HEK293 (cell line): Measurements from ENCODE around the gene CREG2.

ENCODE experiments used
- CTCF ChIA-PET: fragments of 350-600 bp; formaldehyde crosslinking; extraction: SDS; loops from one replicate; lab custom pipeline; 2021; ENCODE audit warnings: antibody characterized with exemption; lab: Yijun Ruan, JAX
- POLR2A ChIA-PET: fragments of 300-600 bp; formaldehyde crosslinking; extraction: SDS; loops from one replicate; lab custom pipeline; 2020; ENCODE audit warnings: antibody characterized with exemption, inconsistent platforms; lab: Yijun Ruan, JAX
- H3K27ac ChIP-seq: fragments of 200-500 bp; sonication (Bioruptor generic); 2 replicates; pipeline ENCODE4 v1.5.1; 2014; ENCODE audit warnings: low read depth, low read length, control low read depth, inconsistent platforms; ENCODE audit errors: extremely low read depth
- H3K36me3 ChIP-seq, 2 experiments: fragments of 200-500 bp in 1 of 2; sonication (Bioruptor generic) in 1 of 2; 1 replicate in 1 of 2; 2 replicates in 1 of 2; pipeline ENCODE4 v1.5.1; 2014 to 2017; ENCODE audit warnings: inconsistent platforms in 2 of 2, low read length in 2 of 2; ENCODE audit not compliant: control insufficient read depth in 2 of 2, insufficient read depth in 1 of 2
- H3K4me1 ChIP-seq: fragments of 200-500 bp; sonication (Bioruptor generic); 2 replicates; pipeline ENCODE4 v1.5.1; 2014; ENCODE audit warnings: mild to moderate bottlenecking, low read length, inconsistent platforms; ENCODE audit not compliant: control insufficient read depth, insufficient read depth
- H3K4me3 ChIP-seq: 2 replicates; pipeline ENCODE4 v1.5.1; 2011; ENCODE audit warnings: low read depth, mild to moderate bottlenecking, control low read depth, low read length, moderate library complexity
- H3K9me3 ChIP-seq: fragments of 200-500 bp; sonication (Bioruptor generic); 2 replicates; pipeline ENCODE4 v1.5.1; 2014; ENCODE audit warnings: low read depth, low read length, inconsistent platforms; ENCODE audit not compliant: control insufficient read depth, insufficient read depth
- PBX3 ChIP-seq: sonication (generic); formaldehyde crosslinking; IDR thresholded peaks from 2 replicates; pipeline ENCODE4 v1.8.1; 2022; ENCODE audit warnings: mild to moderate bottlenecking, moderate library complexity, missing genetic modification reagents
- SALL2 ChIP-seq: fragments of 450-650 bp; formaldehyde crosslinking; IDR thresholded peaks from 2 replicates; pipeline ENCODE4 v1.5.0; 2017; ENCODE audit warnings: missing biosample characterization, mild to moderate bottlenecking, missing genetic modification characterization, borderline replicate concordance
- ZFP3 ChIP-seq: fragments of 450-650 bp; formaldehyde crosslinking; IDR thresholded peaks from 2 replicates; pipeline ENCODE4 v1.5.1; 2016; ENCODE audit warnings: low read depth, missing biosample characterization, missing genetic modification characterization
- ZNF248 ChIP-seq: fragments of 450-650 bp; formaldehyde crosslinking; IDR thresholded peaks from 2 replicates; pipeline ENCODE4 v1.5.1; 2017; ENCODE audit warnings: missing biosample characterization, missing genetic modification characterization
- ZNF341 ChIP-seq: fragments of 450-650 bp; formaldehyde crosslinking; IDR thresholded peaks from 2 replicates; pipeline ENCODE4; 2016; ENCODE audit warnings: low read depth, missing biosample characterization, missing genetic modification characterization
- ZNF391 ChIP-seq: fragments of 450-650 bp; formaldehyde crosslinking; IDR thresholded peaks from 2 replicates; pipeline ENCODE4 v1.5.1; 2016; ENCODE audit warnings: low read depth, missing biosample characterization, missing genetic modification characterization, borderline replicate concordance
- ZNF473 ChIP-seq: fragments of 450-650 bp; formaldehyde crosslinking; IDR thresholded peaks from 2 replicates; pipeline ENCODE4 v1.5.1; 2017; ENCODE audit warnings: missing biosample characterization, missing genetic modification characterization
- ZNF48 ChIP-seq: fragments of 450-650 bp; formaldehyde crosslinking; IDR thresholded peaks from 2 replicates; pipeline ENCODE4 v1.5.1; 2016; ENCODE audit warnings: missing biosample characterization, missing genetic modification characterization
- ZNF518A ChIP-seq: fragments of 450-650 bp; formaldehyde crosslinking; conservative IDR thresholded peaks from 2 replicates; pipeline ENCODE4 v1.5.1; 2016; ENCODE audit warnings: low read depth, missing biosample characterization, missing genetic modification characterization
- ZNF558 ChIP-seq: fragments of 450-650 bp; formaldehyde crosslinking; IDR thresholded peaks from 2 replicates; pipeline ENCODE4 v1.5.1; 2016; ENCODE audit warnings: missing biosample characterization, missing genetic modification characterization
- ZNF561 ChIP-seq: fragments of 450-650 bp; IDR thresholded peaks from 2 replicates; pipeline ENCODE4 v1.5.1; 2018; ENCODE audit warnings: missing biosample characterization, missing genetic modification characterization, borderline replicate concordance
- ZNF629 ChIP-seq: fragments of 450-650 bp; formaldehyde crosslinking; IDR thresholded peaks from 2 replicates; pipeline ENCODE4 v1.5.1; 2017; ENCODE audit warnings: missing biosample characterization, missing genetic modification characterization
- ZSCAN30 ChIP-seq: fragments of 450-650 bp; IDR thresholded peaks from 2 replicates; pipeline ENCODE4 v1.5.1; 2018; ENCODE audit warnings: missing biosample characterization, mild to moderate bottlenecking, missing genetic modification characterization, moderate library complexity
- ZSCAN5A ChIP-seq: fragments of 450-650 bp; formaldehyde crosslinking; IDR thresholded peaks from 2 replicates; pipeline ENCODE4 v1.5.1; 2016; ENCODE audit warnings: missing biosample characterization, missing genetic modification characterization

The CREG2 gene

GRCh38 chr2:101432411-101433181 is 45.3 kb upstream of the CREG2 start:
- POLR2A ChIA-PET = no interaction called here
- Histone ChIP-seq H3K4me3 (no peak overlapping the region), H3K27ac (no peak overlapping the region), H3K4me1 (0 out of 2 replicates have a peak, but pooled peaks cover 2% of the 10 kb centered on the region), H3K36me3 (no peaks in the 10 kb centered on the region), H3K9me3 (no peaks in the 10 kb centered on the region)
- TF ChIP-seq ZNF341 (tag by site-specific recombination) (0 out of 2 replicates have a peak, but pooled peaks have one; percentile 26), ZSCAN30 (tag by site-specific recombination) (no peak)
- CTCF ChIA-PET = no interaction called here

- Histone ChIP-seq H3K27ac (no peak overlapping the region), H3K36me3 (no peaks in the 10 kb centered on the region), H3K9me3 (no peaks in the 10 kb centered on the region), H3K4me3 (no peak overlapping the region), H3K4me1 (0 out of 2 replicates have a peak, but pooled peaks cover 2% of the 10 kb centered on the region)
- POLR2A ChIA-PET = no interaction called here
- TF ChIP-seq ZSCAN30 (tag by site-specific recombination) = no peak
- no peak for TF ChIP-seq ZNF561 (tag by site-specific recombination)
- TF ChIP-seq PBX3 (CRISPR knock-in tag) = no peak
- TF ChIP-seq ZNF391 (tag by site-specific recombination) = no peak
- TF ChIP-seq SALL2 = no peak
- TF ChIP-seq, all 188 proteins: peak for 0
- CTCF ChIA-PET = interaction anchor here (0.7 to 1.1 kb wide), 3 partner anchors 12 to 175 kb away, joined by 3 to 6 read pairs (median 3); partner anchors contain the start of gene CREG2
Measured at GRCh38 chr2:101431486-101431885, 44.2 kb upstream of the CREG2 start.

GRCh38 chr2:101430156-101430555 is 42.9 kb upstream of the CREG2 start:
- no peaks in the 10 kb centered on the region for H3K36me3 ChIP-seq
- TF ChIP-seq ZNF629 = no peak
- TF ChIP-seq ZFP3 (tag by site-specific recombination) = no peak
- no peak for TF ChIP-seq ZSCAN5A (tag by site-specific recombination)
- no peak for TF ChIP-seq ZNF248 (tag by site-specific recombination)
- TF ChIP-seq, all 188 proteins: peak for 0
- Histone ChIP-seq H3K27ac (no peak overlapping the region), H3K9me3 (no peaks in the 10 kb centered on the region), H3K4me3 (no peak overlapping the region), H3K4me1 (0 out of 2 replicates have a peak, but pooled peaks cover 2% of the 10 kb centered on the region)
- POLR2A ChIA-PET = no interaction called here
- CTCF ChIA-PET = no interaction called here

- H3K27ac ChIP-seq = no peak overlapping the region
- ChIA-PET POLR2A (no interaction called here), CTCF (interaction anchor here (1.3 kb wide), 1 partner anchor 11 kb away, joined by 6 read pairs; no protein-coding TSS in a partner anchor)
- H3K4me3 ChIP-seq = no peak overlapping the region
- no peaks in the 10 kb centered on the region for H3K36me3 ChIP-seq
- H3K9me3 ChIP-seq = no peaks in the 10 kb centered on the region
- 0 out of 2 replicates have a peak, but pooled peaks cover 2% of the 10 kb centered on the region for H3K4me1 ChIP-seq
- TF ChIP-seq ZNF558 (no peak), ZNF518A (tag by site-specific recombination) (no peak), ZNF473 (tag by site-specific recombination) (no peak), ZNF248 (tag by site-specific recombination) (no peak), ZNF48 (tag by site-specific recombination) (no peak)
Measured at GRCh38 chr2:101429453-101429852, 42.1 kb upstream of the CREG2 start.
